Ovary (tissue), 9 donors: ENCODE measurements around the gene EHBP1. TPM values are rescaled to one million over a fixed set of nuclear protein-coding genes. Genes with fewer than 3 reads are reported as not detected.

Experiments
- DNase-seq, 5 donors: peaks; one replicate each; pipeline ENCODE4 v3.0.0-alpha.2; 2019 to 2020
- H3K27ac ChIP-seq, 2 donors: fragments of 200-600 bp; one replicate each; pipeline versions ENCODE4 v1.5.1 to v1.8.0; 2019 to 2022
- H3K27me3 ChIP-seq: fragments of 200-600 bp; one replicate; pipeline ENCODE4 v1.8.0; 2022
- H3K36me3 ChIP-seq: fragments of 200-600 bp; sonication (generic); one replicate; pipeline ENCODE4 v1.5.1; 2019
- H3K4me1 ChIP-seq: one replicate; pipeline ENCODE4 v1.8.1; 2013; ENCODE audit warnings: mild to moderate bottlenecking, moderate library complexity; ENCODE audit not compliant: insufficient read depth
- H3K4me3 ChIP-seq: fragments of 200-600 bp; sonication (generic); one replicate; pipeline ENCODE4 v1.5.1; 2017
- H3K9me3 ChIP-seq, 2 donors: fragments of 200-600 bp in 1 of 2; sonication (generic) in 1 of 2; one replicate each; pipeline versions ENCODE4 v1.5.1 to v1.8.1; 2013 to 2019; ENCODE audit warnings: mild to moderate bottlenecking in 1 of 2, moderate library complexity in 1 of 2
- EP300 ChIP-seq: sonication (generic); formaldehyde crosslinking; IDR thresholded peaks from one replicate; pipeline ENCODE4 v1.6.1; 2017; ENCODE audit warnings: antibody characterized with exemption
- POLR2A ChIP-seq: fragments of 450-650 bp; IDR thresholded peaks from one replicate; pipeline ENCODE4 v1.6.1; 2017; ENCODE audit warnings: antibody characterized with exemption, mild to moderate bottlenecking, moderate library complexity
- WGBS, 3 donors: extraction: QIAGEN DNeasy Blood & Tissue Kit in 1 of 3; methylation state at CpG; one replicate each; pipeline versions ENCODE4 v1.1.5 to v1.1.7; 2013 to 2017; 5-methylcytosine and 5-hydroxymethylcytosine counted together
- intact Hi-C, 4 donors: fragments of 100-400 bp; cut with DNase I; formaldehyde crosslinking; loops; one replicate each; pipeline versions ENCODE4 v1.11.0 to v1.15.1; 2022 to 2023
- polyA plus RNA-seq, 2 donors: library from polyadenylated mRNA; stranded (reverse); fragments of 200-250 nt in 1 of 2; fragments of 350-450 nt in 1 of 2; fragmentation: Illumina TruSeq in 1 of 2; extraction: RNeasy Lipid Tissue Mini Kit (QIAGEN cat#74804) in 1 of 2; gene quantifications; one replicate each; pipeline ENCODE4 v1.2.3, GENCODE V29; 2013 to 2014
- total RNA-seq, 7 donors: library from RNA; depleted of rRNA in 2 of 7; stranded (reverse); fragments of >200 nt in 2 of 7; fragmentation: NEBNext Ultra II Directional in 3 of 7; extraction: Animal tissue kit (Norgen Biotek cat#: 25700) in 3 of 7; gene quantifications; one replicate each; pipeline versions ENCODE4 v1.1.0 to v1.2.4, GENCODE V29; 2016 to 2023
- TF ChIP-seq, protein P1 (sequence below), 3 donors: fragments of 450-650 bp in 2 of 3; fragments of 200-600 bp in 1 of 3; IDR thresholded peaks; one replicate each; pipeline versions ENCODE4 v1.5.1 to v1.8.0; 2016 to 2022; ENCODE audit warnings: antibody characterized with exemption in 3 of 3, mild to moderate bottlenecking in 1 of 3
- donor health status: DM: no; HTN: no; CAD: no; lungs with moderate emphysema.
- donor health status: DM: no; HTN: no; CAD: no.
- donor health status: Bipolar disorder and iron deficiency.
- donor health status: DM: yes; HTN: yes; CAD: no.
- donor health status: DM: no; HTN: no; CAD: no.
- donor health status: DM: yes; HTN: yes; CAD: no.

The EHBP1 gene
- total and polyA plus RNA-seq, 9 donors: 56.3 to 185 (median 117) TPM

DNA sequence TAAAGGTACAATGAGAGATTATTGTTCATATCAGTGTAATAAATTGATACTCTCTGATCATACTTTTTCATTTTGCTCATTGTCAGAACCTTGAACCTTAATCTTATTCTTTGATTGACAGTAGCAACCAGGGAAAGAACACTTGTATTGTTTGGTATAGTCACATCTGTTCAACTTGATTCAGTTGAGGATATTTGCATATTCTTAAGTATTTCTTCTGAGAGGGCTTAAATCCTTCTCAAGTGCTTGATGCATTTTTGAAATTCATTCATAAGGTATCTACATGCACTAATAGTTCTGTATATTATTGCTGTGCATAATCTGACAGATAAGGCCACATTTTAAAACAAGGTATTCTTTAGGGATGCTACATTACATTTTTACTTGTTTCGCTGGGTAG, 118.9 kb downstream of the EHBP1 start:
- intact Hi-C loops: no loop called here
- DNase-seq: no peak
- H3K27ac ChIP-seq: no peak overlapping the region
- H3K9me3 ChIP-seq: no peaks in the 10 kb centered on the region
- peaks cover 3% of the 10 kb centered on the region for H3K4me1 ChIP-seq
- TF ChIP-seq, protein P1, sequence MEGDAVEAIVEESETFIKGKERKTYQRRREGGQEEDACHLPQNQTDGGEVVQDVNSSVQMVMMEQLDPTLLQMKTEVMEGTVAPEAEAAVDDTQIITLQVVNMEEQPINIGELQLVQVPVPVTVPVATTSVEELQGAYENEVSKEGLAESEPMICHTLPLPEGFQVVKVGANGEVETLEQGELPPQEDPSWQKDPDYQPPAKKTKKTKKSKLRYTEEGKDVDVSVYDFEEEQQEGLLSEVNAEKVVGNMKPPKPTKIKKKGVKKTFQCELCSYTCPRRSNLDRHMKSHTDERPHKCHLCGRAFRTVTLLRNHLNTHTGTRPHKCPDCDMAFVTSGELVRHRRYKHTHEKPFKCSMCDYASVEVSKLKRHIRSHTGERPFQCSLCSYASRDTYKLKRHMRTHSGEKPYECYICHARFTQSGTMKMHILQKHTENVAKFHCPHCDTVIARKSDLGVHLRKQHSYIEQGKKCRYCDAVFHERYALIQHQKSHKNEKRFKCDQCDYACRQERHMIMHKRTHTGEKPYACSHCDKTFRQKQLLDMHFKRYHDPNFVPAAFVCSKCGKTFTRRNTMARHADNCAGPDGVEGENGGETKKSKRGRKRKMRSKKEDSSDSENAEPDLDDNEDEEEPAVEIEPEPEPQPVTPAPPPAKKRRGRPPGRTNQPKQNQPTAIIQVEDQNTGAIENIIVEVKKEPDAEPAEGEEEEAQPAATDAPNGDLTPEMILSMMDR (IDR thresholded peaks at IDR 0.05): no peak
- TF ChIP-seq EP300 (no peak), POLR2A (no peak)
- WGBS, 3 donors: 92 to 95% (median 93%) methylated on average over 1 of the region's 1 CpG
- H3K27me3 ChIP-seq: no peaks in the 10 kb centered on the region
- no peaks in the 10 kb centered on the region for H3K36me3 ChIP-seq
- no peak overlapping the region for H3K4me3 ChIP-seq

DNA sequence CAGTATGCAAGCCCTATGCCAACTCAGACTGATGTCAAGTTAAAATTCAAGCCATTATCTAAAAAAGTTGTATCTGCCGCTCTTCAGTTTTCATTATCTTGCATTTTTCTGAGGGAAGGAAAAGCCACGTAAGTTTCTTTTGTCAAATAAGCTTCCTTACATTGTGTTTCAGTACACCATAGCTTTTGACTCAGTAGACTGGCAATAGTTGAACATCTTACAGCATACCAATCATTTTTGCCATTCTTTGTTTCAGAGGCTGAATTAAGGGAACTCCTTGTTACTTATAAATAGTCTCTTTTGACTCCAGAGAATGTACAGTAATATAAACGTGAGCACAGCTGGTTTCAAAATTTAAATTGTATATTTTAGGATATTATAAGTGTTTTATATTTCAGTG, 120.6 kb downstream of the EHBP1 start:
- Histone ChIP-seq H3K9me3 (no peaks in the 10 kb centered on the region), H3K4me3 (no peak overlapping the region), H3K36me3 (no peaks in the 10 kb centered on the region), H3K4me1 (peaks cover 3% of the 10 kb centered on the region), H3K27me3 (no peaks in the 10 kb centered on the region), H3K27ac (no peak overlapping the region)
- TF ChIP-seq POLR2A (no peak), EP300 (no peak)
- TF ChIP-seq, protein P1 (IDR thresholded peaks at IDR 0.05): no peak
- intact Hi-C loops: no loop called here
- 14 to 32% (median 18%) methylated on average over 3 of the region's 3 CpGs for WGBS, 3 donors
- no peak for DNase-seq

DNA sequence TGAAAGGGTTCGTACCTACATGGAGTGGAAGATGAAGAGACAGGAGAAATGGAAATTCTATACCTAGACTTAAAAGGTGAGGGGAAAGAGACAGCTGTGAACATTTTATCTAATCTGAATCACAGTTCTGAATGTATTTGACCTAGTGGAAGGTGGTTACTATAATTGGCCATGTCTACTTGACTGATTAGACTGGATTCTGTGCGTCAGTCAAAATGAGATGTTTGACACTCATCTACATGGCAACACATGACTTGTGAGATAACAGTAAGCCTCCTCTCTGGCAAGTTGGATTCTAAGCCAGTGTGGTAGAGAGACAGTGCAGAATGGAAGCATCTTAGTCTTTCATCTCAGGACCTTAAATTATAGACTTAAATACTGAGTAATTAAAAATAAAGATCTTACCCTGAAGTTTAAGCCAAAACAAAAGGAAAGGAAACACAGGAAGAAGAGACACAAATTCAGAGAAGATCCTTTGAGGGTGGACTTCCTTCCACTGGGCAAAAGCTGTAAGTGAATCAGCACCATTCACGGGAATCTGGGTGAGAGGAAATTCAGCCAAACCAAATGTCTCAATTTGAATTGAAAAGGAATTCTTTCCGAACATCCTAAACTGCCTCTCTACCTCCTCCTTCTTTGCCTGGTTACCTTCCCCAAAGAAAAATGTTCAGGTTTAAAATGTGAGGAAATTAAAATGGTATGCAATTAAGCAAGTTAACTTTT, 121.6 kb downstream of the EHBP1 start:
- H3K36me3 ChIP-seq: no peaks in the 10 kb centered on the region
- H3K4me3 ChIP-seq: no peak overlapping the region
- no peak overlapping the region for H3K27ac ChIP-seq
- intact Hi-C loops: no loop called here
- DNase-seq: no peak
- 91 to 95% (median 94%) methylated on average over 4 of the region's 4 CpGs for WGBS, 3 donors
- H3K4me1 ChIP-seq: peaks cover 3% of the 10 kb centered on the region
- H3K9me3 ChIP-seq: no peaks in the 10 kb centered on the region
- TF ChIP-seq EP300 (no peak), POLR2A (no peak)
- TF ChIP-seq, protein P1 (IDR thresholded peaks at IDR 0.05): no peak
- H3K27me3 ChIP-seq: no peaks in the 10 kb centered on the region

DNA sequence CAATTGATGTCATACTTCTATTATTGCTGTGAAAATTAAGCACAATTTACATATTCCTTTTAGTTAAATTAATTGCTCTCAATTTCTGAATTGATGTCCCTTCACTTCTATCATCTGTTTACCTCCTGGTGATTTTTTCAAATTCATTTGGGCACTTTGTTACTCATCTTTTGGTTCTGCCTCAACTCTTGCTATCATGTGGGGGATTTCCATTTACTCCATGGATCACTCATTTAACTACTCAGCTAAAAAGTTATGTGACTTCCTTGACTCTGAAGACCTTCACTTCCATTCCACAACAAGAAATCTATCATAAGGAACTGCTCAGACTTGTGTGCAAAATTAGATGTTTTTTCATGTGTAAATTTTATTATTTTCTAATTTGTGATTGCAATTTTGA, 126.2 kb downstream of the EHBP1 start:
- TF ChIP-seq POLR2A: no peak
- no peak for TF ChIP-seq EP300
- TF ChIP-seq, protein P1 (IDR thresholded peaks at IDR 0.05): no peak

More for the DNA sequence above, 126.2 kb downstream of the EHBP1 start:
- intact Hi-C loops: no loop called here
- Histone ChIP-seq H3K27me3 (no peaks in the 10 kb centered on the region), H3K36me3 (no peaks in the 10 kb centered on the region), H3K4me3 (no peak overlapping the region), H3K27ac (no peak overlapping the region), H3K4me1 (no peaks in the 10 kb centered on the region), H3K9me3 (peaks cover 0 to 10% of the 10 kb centered on the region in 2 donors)
- no peak for DNase-seq
